Measurements from ENCODE around the gene GBP4.
"Not testable (repeated sequence)": the region's sequence is repeated elsewhere in the genome, so short reads cannot be mapped to it uniquely, and the experiment has no call there.

Gene GBP4

GRCh38 chr1:89198491-89199072 lies at the start of gene GBP4:
TSS of gene GBP4 (minus strand) at chr1:89198942. CDS start at chr1:89198834, 108 bp downstream.
- DNase-seq (ENCODE audit: low spot score): peak; percentile 24

GRCh38 chr1:89243046-89243445 lies 44.3 kb upstream of the GBP4 start:
- DNase-seq (ENCODE audit: low spot score): no peak

- DNase-seq (ENCODE audit: low spot score): no peak
Measured at GRCh38 chr1:89221341-89221740, 22.6 kb upstream of the GBP4 start.

- not testable (repeated sequence) for DNase-seq (ENCODE audit: low spot score)
Measured at GRCh38 chr1:89219851-89220250, 21.1 kb upstream of the GBP4 start.

GRCh38 chr1:89218941-89219340 lies 20.2 kb upstream of the GBP4 start:
- DNase-seq (ENCODE audit: low spot score): not testable (repeated sequence)

- DNase-seq (ENCODE audit: low spot score): no peak
Measured at GRCh38 chr1:89213347-89213746, 14.6 kb upstream of the GBP4 start.

GRCh38 chr1:89211035-89211634 lies 12.4 kb upstream of the GBP4 start:
- DNase-seq (ENCODE audit: low spot score): no peak

- DNase-seq (ENCODE audit: low spot score): no peak
Measured at GRCh38 chr1:89206373-89206772, 7.6 kb upstream of the GBP4 start.

GRCh38 chr1:89203166-89203565 lies 4.4 kb upstream of the GBP4 start:
- DNase-seq (ENCODE audit: low spot score): peak; percentile 12

GRCh38 chr1:89201106-89201794 lies 2.5 kb upstream of the GBP4 start:
- DNase-seq (ENCODE audit: low spot score): no peak

GRCh38 chr1:89200663-89201062 lies 1.9 kb upstream of the GBP4 start:
- DNase-seq (ENCODE audit: low spot score): no peak

GRCh38 chr1:89199525-89200031 lies 836 bp upstream of the GBP4 start:
- no peak for DNase-seq (ENCODE audit: low spot score)

GRCh38 chr1:89198081-89198480 lies 661 bp downstream of the GBP4 start:
- DNase-seq (ENCODE audit: low spot score): no peak

- DNase-seq (ENCODE audit: low spot score): no peak
Measured at GRCh38 chr1:89195476-89195875, 3.3 kb downstream of the GBP4 start.

GRCh38 chr1:89191314-89191713 lies 7.4 kb downstream of the GBP4 start:
- DNase-seq (ENCODE audit: low spot score): no peak

- DNase-seq (ENCODE audit: low spot score): no peak
Measured at GRCh38 chr1:89190017-89190416, 8.7 kb downstream of the GBP4 start.

GRCh38 chr1:89179343-89179742 lies 19.4 kb downstream of the GBP4 start:
- DNase-seq (ENCODE audit: low spot score): peak; percentile 70

GRCh38 chr1:89176971-89177370 lies 21.8 kb downstream of the GBP4 start:
- no peak for DNase-seq (ENCODE audit: low spot score)

GRCh38 chr1:89175601-89176256 lies 23.0 kb downstream of the GBP4 start, which contains the start of gene GBP7:
TSS of gene GBP7 (minus strand) at chr1:89176003. CDS start at chr1:89171935, 4,068 bp downstream.
- DNase-seq (ENCODE audit: low spot score): no peak

- DNase-seq (ENCODE audit: low spot score): no peak
Measured at GRCh38 chr1:89174491-89174890, 24.3 kb downstream of the GBP4 start.

- no peak for DNase-seq (ENCODE audit: low spot score)
Measured at GRCh38 chr1:89172468-89173143, 26.1 kb downstream of the GBP4 start.

- peak; percentile 23 for DNase-seq (ENCODE audit: low spot score)
Measured at GRCh38 chr1:89171067-89171438, 27.7 kb downstream of the GBP4 start.

Measured in kidney capillary endothelial cell (primary cell).